Activated CD4-positive, alpha-beta T cell treated with anti-CD3 and anti-CD28 coated beads for 36 hours (primary cell): ENCODE results near the gene FNIP1. TPM values are rescaled to one million over a fixed set of nuclear protein-coding genes. Genes with fewer than 3 reads are reported as not detected.
"Not testable (repeated sequence)": the region's sequence is repeated elsewhere in the genome, so short reads cannot be mapped to it uniquely, and the experiment has no call there.

Experiments
- ATAC-seq: fragments of 200-7000 bp; cut with Tn5 transposase; one replicate; pipeline ENCODE4 v1.10.0; 2021; ENCODE audit warnings: mild to moderate bottlenecking, moderate library complexity
- CTCF ChIA-PET: fragments of 350-600 bp; sonication (Branson Sonifier 250); formaldehyde crosslinking; loops from one replicate; lab custom pipeline; 2021; ENCODE audit warnings: antibody characterized with exemption; lab: Charles Lee
- POLR2A ChIA-PET: fragments of 350-600 bp; sonication (Branson Sonifier 250); formaldehyde crosslinking; loops from one replicate; lab custom pipeline; 2021; ENCODE audit warnings: antibody characterized with exemption, inconsistent platforms; lab: Charles Lee
- DNase-seq: peaks from one replicate; pipeline ENCODE4 v3.0.0-alpha.2; 2020
- H3K27ac Mint-ChIP-seq: one replicate; pipeline ENCODE4 v1.8.0; 2021; ENCODE audit warnings: mixed read lengths
- H3K27me3 Mint-ChIP-seq: one replicate; pipeline ENCODE4 v1.8.0; 2021; ENCODE audit warnings: mixed read lengths
- H3K36me3 Mint-ChIP-seq: one replicate; pipeline ENCODE4 v1.8.0; 2021; ENCODE audit warnings: low read depth, mixed read lengths
- H3K4me1 Mint-ChIP-seq: one replicate; pipeline ENCODE4 v1.8.0; 2021; ENCODE audit warnings: mixed read lengths
- H3K4me3 Mint-ChIP-seq: one replicate; pipeline ENCODE4 v1.8.0; 2021; ENCODE audit warnings: mild to moderate bottlenecking, moderate library complexity, mixed read lengths
- H3K9me3 Mint-ChIP-seq: one replicate; pipeline ENCODE4 v1.8.0; 2021; ENCODE audit warnings: low read depth, mixed read lengths
- intact Hi-C, 2 experiments: fragments of 100-400 bp; cut with DNase I in 1 of 2; cut with micrococcal nuclease in 1 of 2; formaldehyde crosslinking; loops; one replicate each; pipeline versions ENCODE4 v1.14.2 to v1.15.1; 2022 to 2024; cut with DNase I, micrococcal nuclease
- total RNA-seq, 2 experiments: library from RNA; stranded (reverse); gene quantifications; one replicate each; pipeline ENCODE4 v1.2.3, GENCODE V29; 2021

FNIP1 gene
- total RNA-seq, 2 experiments from 2014 or later = 14.2 to 16.3 TPM

DNA sequence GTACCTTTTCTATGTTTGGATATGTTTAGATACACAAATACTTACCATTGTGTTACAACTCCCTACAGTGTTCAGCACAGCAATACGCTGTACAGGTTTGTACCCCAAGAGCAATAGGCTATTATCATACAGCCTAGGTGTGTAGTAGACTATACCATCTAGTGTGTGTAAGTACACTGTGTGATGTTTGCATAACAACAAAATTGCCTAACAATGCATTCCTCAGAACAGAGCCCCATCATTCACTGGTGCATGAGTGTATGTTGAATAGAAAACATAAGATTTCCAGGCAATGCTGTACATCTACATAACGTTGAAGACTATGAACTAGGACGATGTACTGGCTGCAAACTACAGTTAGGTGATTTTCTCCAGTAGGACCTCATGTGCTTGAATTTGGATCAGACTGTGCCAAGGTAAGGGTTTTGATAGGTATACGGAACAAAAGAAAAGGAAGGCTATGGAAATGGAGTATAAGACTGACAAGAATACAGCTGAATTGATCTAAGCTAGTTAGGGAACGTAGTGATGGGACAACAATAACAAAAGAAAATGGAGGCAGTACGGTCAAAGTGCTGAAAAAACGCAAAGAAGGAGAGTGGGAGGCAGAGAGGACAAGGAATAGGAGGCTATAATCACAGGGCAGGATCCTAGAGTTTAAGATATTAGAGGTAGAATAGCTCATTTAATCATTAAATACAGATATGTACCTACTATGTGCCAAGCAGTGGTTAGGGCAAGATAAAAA is 46.9 kb downstream of the FNIP1 start:
- H3K4me3 Mint-ChIP-seq = no peak overlapping the region
- H3K9me3 Mint-ChIP-seq = no peaks in the 10 kb centered on the region
- ATAC-seq (no peak), DNase-seq (no peak)
- POLR2A ChIA-PET = interaction anchor here (0.7 kb wide), 1 partner anchor 288 kb away, joined by 3 read pairs; no protein-coding TSS in a partner anchor
- no peak overlapping the region for H3K27ac Mint-ChIP-seq
- peaks cover 47% of the 10 kb centered on the region for H3K4me1 Mint-ChIP-seq
- CTCF ChIA-PET = interaction anchor here (0.5 to 1.6 kb wide), 3 partner anchors 12 to 333 kb away, joined by 3 read pairs; no protein-coding TSS in a partner anchor
- intact Hi-C loops = no loop called here
- H3K36me3 Mint-ChIP-seq = peaks cover 8% of the 10 kb centered on the region
- no peaks in the 10 kb centered on the region for H3K27me3 Mint-ChIP-seq

DNA sequence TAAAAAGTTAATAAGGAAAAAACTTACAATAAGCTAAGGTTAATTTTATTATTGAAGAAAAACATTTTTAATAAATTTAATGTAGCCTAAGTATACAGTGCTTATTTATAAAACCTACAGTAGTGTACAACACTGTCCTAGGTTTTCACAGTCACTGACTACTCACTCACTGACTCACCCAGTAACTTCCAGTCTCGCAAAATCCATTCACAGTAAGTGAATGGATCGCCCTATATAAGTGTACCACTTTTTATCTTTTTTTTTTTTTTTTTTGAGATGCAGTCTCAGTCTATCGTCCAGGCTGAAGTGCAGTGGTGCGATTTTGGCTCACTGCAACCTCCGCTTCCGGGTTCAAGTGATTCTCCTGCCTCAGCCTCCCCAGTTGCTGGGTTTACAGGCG is 47.7 kb downstream of the FNIP1 start:
- Mint-ChIP-seq H3K27ac (no peak overlapping the region), H3K4me3 (no peak overlapping the region), H3K36me3 (peaks cover 12% of the 10 kb centered on the region), H3K27me3 (no peaks in the 10 kb centered on the region), H3K4me1 (peaks cover 44% of the 10 kb centered on the region), H3K9me3 (no peaks in the 10 kb centered on the region)
- intact Hi-C loops = no loop called here
- DNase-seq (no peak), ATAC-seq (peak; percentile 43)
- CTCF ChIA-PET = no interaction called here
- POLR2A ChIA-PET = no interaction called here

DNA sequence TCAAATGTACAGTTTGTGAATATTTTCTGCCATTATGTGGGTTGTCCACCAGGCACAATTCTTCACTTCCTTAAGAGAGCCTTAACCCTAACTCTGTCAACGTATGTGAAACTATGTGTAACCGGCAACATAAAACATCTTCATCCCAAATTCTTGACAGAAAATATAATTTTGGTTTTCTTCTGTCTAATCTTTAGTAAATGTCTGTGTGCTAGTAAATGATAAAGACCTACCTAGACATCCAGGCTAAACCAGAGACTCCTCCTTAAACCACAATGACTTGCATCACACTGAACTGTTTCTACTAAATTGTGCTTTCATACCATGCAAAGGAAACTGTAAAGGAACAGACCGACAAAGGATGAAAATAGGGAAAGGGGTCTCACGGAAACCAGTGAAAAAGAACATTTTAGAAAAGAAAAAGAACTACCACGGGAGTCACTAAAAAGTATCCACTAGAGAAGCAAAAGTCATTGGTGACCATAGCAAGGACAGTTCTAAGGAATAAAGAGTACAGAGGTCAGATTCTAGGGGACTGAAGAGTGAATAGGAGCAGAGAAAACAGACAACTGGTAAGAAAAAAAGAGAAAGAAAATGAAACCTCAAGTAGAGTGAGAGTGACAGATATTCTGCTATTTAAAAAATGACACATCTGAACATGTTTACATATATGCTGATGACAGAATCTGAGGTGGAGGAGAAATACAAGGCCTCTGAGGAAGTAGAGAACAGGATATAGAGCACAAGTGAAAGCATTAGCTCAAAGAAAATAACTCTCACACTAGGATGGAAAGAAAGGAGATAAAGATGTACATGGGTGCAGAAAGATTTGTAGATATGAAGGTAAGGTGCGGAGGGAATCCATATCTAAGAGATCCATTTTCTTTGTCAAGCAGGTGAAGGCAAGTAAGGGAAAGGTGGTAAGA is 49.4 kb downstream of the FNIP1 start:
- CTCF ChIA-PET = interaction anchor here (1.7 kb wide), 1 partner anchor 158 kb away, joined by 4 read pairs; no protein-coding TSS in a partner anchor
- Mint-ChIP-seq H3K4me1 (peaks cover 46% of the 10 kb centered on the region), H3K9me3 (no peaks in the 10 kb centered on the region), H3K27ac (peak overlapping the region; percentile 93), H3K36me3 (peaks cover 23% of the 10 kb centered on the region), H3K4me3 (peak overlapping the region; percentile 54), H3K27me3 (no peaks in the 10 kb centered on the region)
- no peak for DNase-seq
- ATAC-seq = peak; percentile 92
- POLR2A ChIA-PET = interaction anchor here (0.5 to 0.6 kb wide), 2 partner anchors 8 to 352 kb away, joined by 3 read pairs; no protein-coding TSS in a partner anchor
- intact Hi-C loops = loop anchor here (1.0 to 2.0 kb wide), 5 partner anchors 49 to 211 kb away; partner anchors contain the start of genes RAPGEF6 (in 2 of the 2) and FNIP1 (in 1 of the 2)

DNA sequence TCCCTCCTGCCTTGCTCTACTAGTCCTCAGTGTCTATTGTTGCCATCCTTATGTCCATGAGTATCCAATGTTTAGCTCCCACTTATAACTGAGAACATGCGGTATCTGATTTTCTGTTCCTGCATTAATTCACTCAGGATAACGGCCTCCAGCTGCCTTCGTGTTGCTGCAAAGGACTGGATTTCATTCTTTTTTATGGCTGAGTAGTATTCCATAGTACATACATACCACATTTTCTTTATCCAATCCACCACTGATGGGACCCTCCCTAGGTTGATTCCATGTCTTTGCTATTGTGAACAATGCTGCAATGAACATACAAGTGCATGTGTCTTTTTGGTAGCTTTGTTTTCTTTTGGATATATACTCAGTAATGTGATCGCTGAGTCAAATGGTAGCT is 50.4 kb downstream of the FNIP1 start:
- no peaks in the 10 kb centered on the region for H3K27me3 Mint-ChIP-seq
- peaks cover 46% of the 10 kb centered on the region for H3K4me1 Mint-ChIP-seq
- no peak for ATAC-seq
- H3K4me3 Mint-ChIP-seq = no peak overlapping the region
- peak overlapping the region; percentile 93 for H3K27ac Mint-ChIP-seq
- DNase-seq = no peak
- POLR2A ChIA-PET = no interaction called here
- intact Hi-C loops = loop anchor here in 1 of 2 experiments (2.0 kb wide), 1 partner anchor 112 kb away; the partner anchor contains the start of gene RAPGEF6
- H3K36me3 Mint-ChIP-seq = peaks cover 27% of the 10 kb centered on the region
- CTCF ChIA-PET = interaction anchor here (0.8 kb wide), 1 partner anchor 319 kb away, joined by 3 read pairs; no protein-coding TSS in a partner anchor
- H3K9me3 Mint-ChIP-seq = no peaks in the 10 kb centered on the region

DNA sequence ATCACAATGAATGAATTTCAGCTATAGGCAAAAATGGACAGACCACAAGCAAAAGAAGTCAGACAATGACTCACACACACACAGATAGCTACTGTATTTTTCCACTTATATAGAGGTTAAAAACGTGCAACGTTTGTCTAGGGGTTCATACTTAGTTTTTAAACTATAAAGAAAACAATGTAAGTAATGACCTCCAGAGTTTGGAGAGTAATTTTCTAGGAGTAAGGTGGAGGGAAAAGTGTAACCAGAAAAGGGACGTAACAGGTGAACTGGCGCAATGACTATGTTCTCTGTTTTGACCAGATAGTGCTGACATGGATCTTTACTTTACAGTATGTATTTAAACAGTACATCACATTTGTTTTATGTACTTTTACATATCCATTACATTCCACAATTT is 51.1 kb downstream of the FNIP1 start:
- H3K4me1 Mint-ChIP-seq = peaks cover 46% of the 10 kb centered on the region
- ChIA-PET CTCF (interaction anchor here (0.8 kb wide), 1 partner anchor 319 kb away, joined by 3 read pairs; no protein-coding TSS in a partner anchor), POLR2A (no interaction called here)
- peak overlapping the region; percentile 20 for H3K27ac Mint-ChIP-seq
- peaks cover 31% of the 10 kb centered on the region for H3K36me3 Mint-ChIP-seq
- ATAC-seq (no peak), DNase-seq (no peak)
- no peaks in the 10 kb centered on the region for H3K27me3 Mint-ChIP-seq
- intact Hi-C loops = loop anchor here in 1 of 2 experiments (2.0 kb wide), 1 partner anchor 111 kb away; the partner anchor contains the start of gene RAPGEF6
- no peak overlapping the region for H3K4me3 Mint-ChIP-seq
- no peaks in the 10 kb centered on the region for H3K9me3 Mint-ChIP-seq

DNA sequence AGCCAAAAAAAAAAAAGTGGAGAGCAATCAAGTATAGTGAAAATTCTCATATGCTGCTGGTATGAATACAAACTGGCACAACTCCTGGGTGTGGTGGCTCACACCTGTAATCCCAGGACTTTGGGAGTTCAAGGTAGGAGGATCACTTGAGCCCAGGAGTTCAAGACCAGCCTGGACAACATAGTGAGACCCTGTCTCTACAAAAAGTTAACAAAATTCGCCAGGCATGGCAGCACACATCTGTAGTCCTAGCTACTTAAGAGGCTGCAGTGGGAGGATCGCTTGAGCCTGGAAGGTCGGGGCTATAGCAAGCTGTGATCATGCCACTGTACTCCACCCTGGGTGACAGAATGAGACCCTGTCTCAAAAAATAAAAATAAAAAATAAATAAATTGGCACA is 51.7 kb downstream of the FNIP1 start:
- no peak overlapping the region for H3K4me3 Mint-ChIP-seq
- H3K9me3 Mint-ChIP-seq = no peaks in the 10 kb centered on the region
- intact Hi-C loops = no loop called here

DNA sequence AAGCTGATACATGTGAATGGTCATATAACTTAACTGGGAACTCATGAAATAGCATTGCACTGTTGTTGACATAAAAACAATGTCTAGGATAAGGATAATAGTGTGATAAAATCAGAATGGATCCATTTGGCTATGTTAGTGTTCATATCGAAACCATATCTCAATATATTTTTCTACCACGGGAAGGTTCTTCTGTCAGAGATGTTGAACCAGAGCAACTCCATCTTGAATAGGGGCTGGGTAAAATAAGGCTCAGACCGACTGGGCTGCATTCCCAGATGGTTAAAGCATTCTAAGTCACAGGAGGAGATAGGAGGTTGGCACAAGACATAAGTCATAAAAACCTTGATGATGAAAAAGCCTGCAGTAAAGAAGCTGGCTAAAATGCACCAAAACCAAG is 56.3 kb downstream of the FNIP1 start:
- DNase-seq (no peak), ATAC-seq (no peak)
- peaks cover 41% of the 10 kb centered on the region for H3K36me3 Mint-ChIP-seq
- no peak overlapping the region for H3K4me3 Mint-ChIP-seq
- H3K27ac Mint-ChIP-seq = no peak overlapping the region
- POLR2A ChIA-PET = no interaction called here
- H3K27me3 Mint-ChIP-seq = no peaks in the 10 kb centered on the region
- no peaks in the 10 kb centered on the region for H3K9me3 Mint-ChIP-seq
- H3K4me1 Mint-ChIP-seq = peaks cover 6% of the 10 kb centered on the region
- intact Hi-C loops = no loop called here
- CTCF ChIA-PET = interaction anchor here (0.5 to 1.0 kb wide), 4 partner anchors 11 to 939 kb away, joined by 3 read pairs; no protein-coding TSS in a partner anchor

More for the DNA sequence above, 51.7 kb downstream of the FNIP1 start:
- CTCF ChIA-PET = no interaction called here
- DNase-seq (no peak), ATAC-seq (no peak)
- POLR2A ChIA-PET = no interaction called here
- Mint-ChIP-seq H3K36me3 (peaks cover 36% of the 10 kb centered on the region), H3K27me3 (no peaks in the 10 kb centered on the region), H3K4me1 (peaks cover 46% of the 10 kb centered on the region), H3K27ac (no peak overlapping the region)

DNA sequence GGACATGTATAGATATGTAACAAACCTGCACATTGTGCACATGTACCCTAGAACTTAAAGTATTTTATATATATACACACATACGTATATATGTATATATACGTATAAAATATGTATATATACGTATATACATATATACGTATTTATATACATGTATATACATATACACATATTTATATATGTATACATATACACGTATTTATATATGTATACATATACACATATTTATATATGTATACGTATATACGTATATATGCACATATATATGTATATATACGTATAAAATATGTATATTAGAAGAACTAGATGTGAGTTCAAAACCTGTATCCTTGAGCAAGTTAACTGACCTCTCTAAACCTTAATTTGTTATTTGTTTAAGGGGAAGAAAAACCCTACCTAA is 61.4 kb downstream of the FNIP1 start:
- DNase-seq (no peak), ATAC-seq (no peak)
- Mint-ChIP-seq H3K36me3 (peaks cover 26% of the 10 kb centered on the region), H3K9me3 (peaks cover 3% of the 10 kb centered on the region), H3K27me3 (no peaks in the 10 kb centered on the region), H3K27ac (no peak overlapping the region), H3K4me3 (no peak overlapping the region), H3K4me1 (no peaks in the 10 kb centered on the region)
- ChIA-PET CTCF (no interaction called here), POLR2A (no interaction called here)
- intact Hi-C loops = no loop called here

DNA sequence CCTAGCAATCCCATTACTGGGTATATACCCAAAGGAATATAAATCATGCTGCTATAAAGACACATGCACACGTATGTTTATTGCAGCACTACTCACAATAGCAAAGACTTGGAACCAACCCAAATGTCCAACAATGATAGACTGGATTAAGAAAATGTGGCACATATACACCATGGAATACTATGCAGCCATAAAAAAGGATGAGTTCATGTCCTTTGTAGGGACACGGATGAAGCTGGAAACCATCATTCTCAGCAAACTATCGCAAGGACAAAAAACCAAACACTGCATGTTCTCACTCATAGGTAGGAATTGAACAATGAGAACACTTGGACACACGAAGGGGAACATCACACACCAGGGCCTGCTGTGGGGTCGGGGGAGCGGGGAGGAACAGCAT is 61.9 kb downstream of the FNIP1 start:
- POLR2A ChIA-PET, H3K4me3 Mint-ChIP-seq, H3K27me3 Mint-ChIP-seq, H3K27ac Mint-ChIP-seq, CTCF ChIA-PET, intact Hi-C loops, ATAC-seq, DNase-seq, H3K9me3 Mint-ChIP-seq, H3K4me1 Mint-ChIP-seq: not testable (repeated sequence)
- peaks cover 24% of the 10 kb centered on the region for H3K36me3 Mint-ChIP-seq

DNA sequence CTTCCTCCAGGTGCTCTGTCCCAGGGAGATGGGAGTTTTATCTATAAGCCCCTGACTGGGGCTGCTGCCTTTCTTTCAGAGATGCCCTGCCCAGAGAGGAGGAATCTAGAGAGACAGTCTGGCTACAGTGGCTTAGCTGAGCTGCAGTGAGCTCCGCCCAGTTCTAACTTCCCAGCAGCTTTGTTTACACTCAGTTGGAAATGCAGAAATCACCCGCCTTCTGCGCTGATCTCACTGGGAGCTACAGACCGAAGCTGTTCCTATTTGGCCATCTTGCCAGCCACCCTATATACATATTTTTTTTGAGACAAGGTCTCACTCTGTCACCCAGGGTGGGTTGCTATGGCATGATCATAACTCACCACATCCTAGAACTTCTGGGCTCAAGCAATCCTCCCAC is 67.5 kb downstream of the FNIP1 start:
- H3K27me3 Mint-ChIP-seq, POLR2A ChIA-PET, H3K4me1 Mint-ChIP-seq, intact Hi-C loops, H3K27ac Mint-ChIP-seq, ATAC-seq, DNase-seq, H3K4me3 Mint-ChIP-seq: not testable (repeated sequence)
- Mint-ChIP-seq H3K9me3 (peaks cover 16% of the 10 kb centered on the region), H3K36me3 (peaks cover 25% of the 10 kb centered on the region)
- CTCF ChIA-PET = interaction anchor here (0.7 to 2.2 kb wide), 4 partner anchors 10 to 334 kb away, joined by 3 to 5 read pairs (median 3); no protein-coding TSS in a partner anchor

DNA sequence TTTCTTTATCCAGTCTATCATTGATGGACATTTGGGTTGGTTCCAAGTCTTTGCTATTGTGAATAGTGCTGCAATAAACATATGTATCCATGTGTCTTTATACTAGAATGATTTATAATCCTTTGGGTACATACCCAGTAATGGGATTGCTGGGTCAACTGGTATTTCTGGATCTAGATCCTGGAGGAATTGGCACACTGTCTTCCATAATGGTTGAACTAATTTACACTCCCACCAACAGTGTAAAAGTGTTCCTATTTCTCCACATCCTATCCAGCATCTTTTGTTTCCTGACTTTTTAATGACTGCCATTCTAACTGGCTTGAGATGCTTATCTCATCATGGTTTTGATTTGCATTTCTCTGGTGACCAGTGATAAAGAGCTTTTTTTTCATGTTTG is 72.7 kb downstream of the FNIP1 start:
- DNase-seq, H3K27ac Mint-ChIP-seq, H3K4me1 Mint-ChIP-seq, H3K27me3 Mint-ChIP-seq, ATAC-seq, intact Hi-C loops, POLR2A ChIA-PET, H3K4me3 Mint-ChIP-seq: not testable (repeated sequence)
- peaks cover 19% of the 10 kb centered on the region for H3K36me3 Mint-ChIP-seq
- CTCF ChIA-PET = interaction anchor here (1.9 kb wide), 1 partner anchor 13 kb away, joined by 4 read pairs; no protein-coding TSS in a partner anchor
- H3K9me3 Mint-ChIP-seq = peaks cover 19% of the 10 kb centered on the region
